HepG2 (cell line): ENCODE results near the gene NDUFB10. TPM values are rescaled to one million over a fixed set of nuclear protein-coding genes. Genes with fewer than 3 reads are reported as not detected.

ENCODE experiments used
- ARID4A ChIP-seq: sonication (generic); formaldehyde crosslinking; IDR thresholded peaks from 2 replicates; pipeline ENCODE4 v1.5.0; 2020; ENCODE audit warnings: mild to moderate bottlenecking, missing genetic modification reagents, borderline replicate concordance
- ATF7-NPFF ChIP-seq: sonication (generic); formaldehyde crosslinking; IDR thresholded peaks from 2 replicates; pipeline ENCODE4 v1.8.1; 2023; ENCODE audit warnings: mild to moderate bottlenecking, low read depth, missing genetic modification reagents, moderate library complexity
- EP300 ChIP-seq, 3 experiments: sonication (generic) in 1 of 3; formaldehyde crosslinking in 1 of 3; IDR thresholded peaks; 2 replicates each; pipeline versions ENCODE4 v1.5.1 to v1.6.1; 2011 to 2020; ENCODE audit warnings: low read depth in 2 of 3, low read length in 2 of 3, borderline replicate concordance in 1 of 3, improper control_type of control experiment in 1 of 3, mild to moderate bottlenecking in 1 of 3, missing genetic modification reagents in 1 of 3, moderate library complexity in 1 of 3
- ERF ChIP-seq: IDR thresholded peaks from 2 replicates; pipeline ENCODE4 v1.6.1; 2018; ENCODE audit warnings: missing biosample characterization, missing genetic modification reagents
- HMGXB4 ChIP-seq, 2 experiments: sonication (generic) in 1 of 2; formaldehyde crosslinking in 1 of 2; IDR thresholded peaks; 2 replicates each; pipeline versions ENCODE4 v1.4.0 to v1.6.1; 2018 to 2020; ENCODE audit warnings: missing genetic modification reagents in 2 of 2, borderline replicate concordance in 1 of 2, low read depth in 1 of 2, mild to moderate bottlenecking in 1 of 2, missing biosample characterization in 1 of 2
- HNF1B ChIP-seq: sonication (generic); formaldehyde crosslinking; IDR thresholded peaks from 2 replicates; pipeline ENCODE4 v1.5.1; 2020; ENCODE audit warnings: mild to moderate bottlenecking, moderate library complexity, missing genetic modification reagents
- KDM2A ChIP-seq: sonication (generic); formaldehyde crosslinking; IDR thresholded peaks from 2 replicates; pipeline ENCODE4 v1.4.0; 2020; ENCODE audit warnings: low read depth, missing genetic modification reagents, borderline replicate concordance
- KLF16 ChIP-seq, 2 experiments: sonication (generic) in 1 of 2; formaldehyde crosslinking in 1 of 2; IDR thresholded peaks; 2 replicates each; pipeline versions ENCODE4 v1.6.1 to v1.8.0; 2016 to 2023; ENCODE audit warnings: missing genetic modification reagents in 2 of 2, missing compliant biosample characterization in 1 of 2
- MXD3 ChIP-seq: IDR thresholded peaks from 2 replicates; pipeline ENCODE4 v1.6.1; 2016; ENCODE audit warnings: mild to moderate bottlenecking, missing biosample characterization, missing genetic modification reagents
- POLR2AphosphoS5 ChIP-seq: IDR thresholded peaks from 2 replicates; pipeline ENCODE4 v1.6.1; 2012; ENCODE audit warnings: low read depth, low read length
- RAD51 ChIP-seq: fragments of 450-650 bp; IDR thresholded peaks from 2 replicates; pipeline ENCODE4 v1.6.1; 2016; ENCODE audit warnings: borderline replicate concordance
- RXRA ChIP-seq: sonication (generic); formaldehyde crosslinking; IDR thresholded peaks from 2 replicates; pipeline ENCODE4 v1.5.1; 2020; ENCODE audit warnings: missing genetic modification reagents
- SP2 ChIP-seq: sonication (generic); formaldehyde crosslinking; IDR thresholded peaks from 2 replicates; pipeline ENCODE4 v1.5.1; 2020; ENCODE audit warnings: mild to moderate bottlenecking, missing genetic modification reagents
- ZBTB1 ChIP-seq: sonication (generic); formaldehyde crosslinking; IDR thresholded peaks from 2 replicates; pipeline ENCODE4 v1.4.0; 2020; ENCODE audit warnings: missing genetic modification reagents, borderline replicate concordance
- ZGPAT ChIP-seq: IDR thresholded peaks from 2 replicates; pipeline ENCODE4 v1.6.1; 2016; ENCODE audit warnings: mild to moderate bottlenecking
- ZNF501 ChIP-seq: sonication (generic); formaldehyde crosslinking; IDR thresholded peaks from 2 replicates; pipeline ENCODE4 v1.5.1; 2020; ENCODE audit warnings: mild to moderate bottlenecking, moderate library complexity, missing genetic modification reagents
- ZNF768 ChIP-seq: sonication (generic); formaldehyde crosslinking; IDR thresholded peaks from 2 replicates; pipeline ENCODE4 v1.4.0; 2020; ENCODE audit warnings: missing genetic modification reagents
- polyA plus RNA-seq, 8 experiments: library from polyadenylated mRNA; depleted of rRNA in 3 of 8; stranded (reverse) in 7 of 8; unstranded in 1 of 8; fragments of >200 nt; fragmentation: Illumina TruSeq in 4 of 8; extraction: Trizol in 4 of 8; gene quantifications; 2 replicates each; pipeline versions ENCODE4 v1.2.1 to v1.2.3, GENCODE V29; 2011 to 2016; ENCODE audit warnings: low read depth in 4 of 8, missing spikeins in 1 of 8, mixed read lengths in 1 of 8; ENCODE audit not compliant: insufficient read depth in 1 of 8
- total RNA-seq, 5 experiments: library from RNA; depleted of rRNA; stranded (reverse); fragments of >200 nt; fragmentation: Illumina TruSeq; extraction: Trizol; gene quantifications; 2 replicates each; pipeline ENCODE4 v1.2.3, GENCODE V29; 2016; ENCODE audit warnings: low read depth in 1 of 5

Gene NDUFB10
- total and polyA plus RNA-seq, 2 of the 13 experiments (the other 11 are each of a cell fraction or from before 2014, with no cell fraction given) = 68.6 to 157 TPM

GRCh38 chr16:1923299-1924034 lies 35.9 kb upstream of the NDUFB10 start (continued):
- TF ChIP-seq ARID4A (peak; percentile 29; the same call in 1 of the 2 replicates), KDM2A (CRISPR knock-in tag) (0 out of 2 replicates have a peak, but pooled peaks have one; percentile 27), ERF (CRISPR knock-in tag) (peak; percentile 27; the same call in 1 of the 2 replicates), ATF7-NPFF (CRISPR knock-in tag) (0 out of 2 replicates have a peak, but pooled peaks have one; percentile 27), KLF16 (CRISPR knock-in tag; IDR thresholded peaks at IDR 0.05) (no peak), ZBTB1 (no peak), ZGPAT (0 out of 2 replicates have a peak, but pooled peaks have one; percentile 30), HNF1B (CRISPR knock-in tag) (peak; percentile 39; the same call in 1 of the 2 replicates), SP2 (CRISPR knock-in tag) (no peak), RAD51 (no peak), EP300 (IDR thresholded peaks at IDR 0.05; ENCODE audit: low read depth in 2 of 2, low read length in 2 of 2) (peak in 1 of 2 experiments; percentile 49; a peak in 1 of 4 replicates), EP300 (CRISPR knock-in tag; IDR thresholded peaks at IDR 0.05; ENCODE audit: borderline replicate concordance) (no peak), POLR2AphosphoS5 (no peak), ZNF768 (CRISPR knock-in tag) (peak; percentile 24; the same call in 1 of the 2 replicates), HMGXB4 (CRISPR knock-in tag; IDR thresholded peaks at IDR 0.05; ENCODE audit: borderline replicate concordance in 1 of 2, low read depth in 1 of 2) (0 out of 4 replicates have a peak, but pooled peaks of 1 of the 2 experiments have one; percentile 18), MXD3 (CRISPR knock-in tag) (peak; percentile 31; the same call in 1 of the 2 replicates), ZNF501 (CRISPR knock-in tag) (0 out of 2 replicates have a peak, but pooled peaks have one; percentile 32), RXRA (0 out of 2 replicates have a peak, but pooled peaks have one; percentile 16)
